Stimulated activated CD4-positive, alpha-beta T cell treated with anti-CD3 and anti-CD28 coated beads, Interleukin-15, amount 100 ng/mL, for 48 hours (primary cell): ENCODE results near the gene TBC1D9B.

ENCODE experiments used
- DNase-seq, 2 donors: peaks; one replicate each; pipeline ENCODE4 v3.0.0-alpha.2; 2020; ENCODE audit warnings: low read depth in 2 of 2

Gene TBC1D9B

GRCh38 chr5:179907556-179908324 lies at the start of gene TBC1D9B:
Gene TBC1D9B (minus strand): TSS chr5:179907897. CDS start chr5:179907821, 76 bp downstream.
- peak; percentile 21 to 44 for DNase-seq

- DNase-seq, result no peak
These were observed 47.9 kb upstream of the TBC1D9B start for GRCh38 chr5:179955630-179956029.

DNA sequence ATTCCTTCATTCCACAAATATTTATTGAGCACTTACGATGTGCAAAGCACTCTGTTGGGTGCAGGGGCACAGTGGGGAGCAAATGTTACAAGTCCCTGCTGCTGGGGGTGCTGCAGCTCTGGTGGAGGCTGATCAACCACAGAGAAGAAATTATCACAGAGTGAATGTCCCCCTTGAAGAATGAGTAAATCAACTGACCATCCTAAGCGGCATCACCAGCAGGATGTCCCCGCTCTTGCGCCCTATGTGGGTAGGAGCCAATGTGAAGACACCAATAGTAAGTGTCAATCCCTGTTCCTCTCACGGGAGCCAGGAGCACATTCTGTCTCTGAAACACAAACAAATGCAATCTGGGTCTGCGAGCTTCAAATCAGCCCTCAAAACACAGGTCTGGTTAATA lies 47.4 kb upstream of the TBC1D9B start:
- no peak for DNase-seq

DNA sequence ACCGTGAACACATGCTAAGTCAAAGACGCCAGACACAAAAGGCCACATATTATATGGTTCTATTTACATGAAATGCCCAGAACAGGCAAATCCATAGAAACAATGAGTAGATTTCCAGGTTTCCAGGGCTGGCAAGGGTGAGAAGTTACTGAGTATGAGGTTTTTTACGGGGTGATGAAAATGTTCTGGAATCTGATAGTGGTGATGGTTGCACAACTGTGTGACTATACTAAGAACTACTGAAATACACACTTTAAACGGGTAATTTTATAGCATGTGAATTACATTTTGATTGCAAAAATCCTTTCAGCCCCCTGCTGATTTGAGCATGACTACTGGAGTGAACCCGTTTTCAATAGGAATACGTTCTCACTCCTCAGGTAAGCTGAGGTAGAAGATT lies 46.7 kb upstream of the TBC1D9B start:
- DNase-seq, result no peak

DNA sequence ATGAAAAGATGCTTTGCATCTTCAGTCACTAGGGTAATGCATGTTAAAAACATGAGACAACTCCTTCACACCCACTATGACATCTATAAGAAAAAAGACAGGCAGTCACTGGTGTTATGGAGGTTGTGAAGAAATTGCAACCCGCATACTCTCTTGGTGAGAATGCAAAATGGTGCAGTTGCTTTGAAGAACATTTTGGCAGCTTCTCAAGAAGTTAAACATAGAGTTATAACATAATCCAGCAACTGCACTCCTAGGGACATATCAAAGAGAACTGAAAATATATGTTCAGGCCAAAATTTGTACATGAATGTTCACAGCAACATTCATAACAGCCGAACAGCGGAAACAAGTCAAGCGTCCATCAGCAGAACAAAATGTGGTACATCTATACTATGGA lies 46.3 kb upstream of the TBC1D9B start:
- DNase-seq, result no peak

- DNase-seq, result no peak
These were observed 29.4 kb upstream of the TBC1D9B start for GRCh38 chr5:179936976-179937681.

DNA sequence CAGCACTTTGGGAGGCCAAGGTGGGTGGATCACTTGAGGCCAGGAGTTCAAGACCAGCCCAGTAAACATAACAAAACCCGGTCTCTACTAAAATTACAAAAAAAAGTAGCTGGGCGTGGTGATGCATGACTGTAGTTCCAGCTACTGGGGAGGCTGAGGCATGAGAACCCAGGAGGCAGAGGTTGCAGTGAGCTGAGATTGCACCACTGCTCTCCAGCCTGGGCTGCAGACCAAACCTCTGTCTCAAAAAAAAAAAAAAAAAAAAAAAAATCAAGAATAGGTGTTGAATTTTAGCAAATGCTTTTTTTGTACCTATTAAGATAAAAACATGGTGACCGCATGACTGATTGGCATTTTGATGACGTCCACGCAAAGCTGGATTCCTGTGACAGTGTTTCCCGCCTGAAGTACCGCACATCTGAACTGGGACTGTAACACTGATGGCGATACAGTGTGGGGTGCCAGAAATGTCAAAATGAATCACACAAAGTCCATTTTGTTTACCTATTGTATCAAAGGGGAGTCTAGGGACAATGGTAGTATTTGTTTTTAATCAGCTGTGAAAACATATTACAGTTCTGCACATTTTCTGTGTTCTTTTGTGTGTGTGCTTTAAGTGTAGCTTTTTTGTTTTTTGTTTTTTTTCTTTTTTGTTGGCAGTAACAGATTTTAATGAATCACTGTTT lies 23.2 kb upstream of the TBC1D9B start:
- no peak for DNase-seq

DNA sequence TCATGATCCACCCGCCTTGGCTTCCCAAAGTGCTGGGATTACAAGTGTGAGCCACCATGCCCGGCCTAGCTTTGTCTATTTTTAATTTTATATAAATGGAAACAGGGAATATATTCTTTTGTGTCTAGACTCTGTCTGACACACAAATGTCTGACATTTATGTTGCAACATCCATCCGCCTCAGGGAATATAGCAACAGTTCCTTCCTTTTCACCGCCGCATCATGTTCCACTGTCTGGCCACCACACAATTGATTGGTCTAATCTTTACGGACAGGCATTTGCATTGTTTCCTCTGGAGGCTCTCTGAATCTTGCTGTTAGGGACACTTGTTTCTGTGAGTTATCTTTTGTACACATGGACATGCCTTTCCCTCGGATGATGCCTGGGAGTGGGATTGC lies 20.1 kb upstream of the TBC1D9B start:
- no peak for DNase-seq

DNA sequence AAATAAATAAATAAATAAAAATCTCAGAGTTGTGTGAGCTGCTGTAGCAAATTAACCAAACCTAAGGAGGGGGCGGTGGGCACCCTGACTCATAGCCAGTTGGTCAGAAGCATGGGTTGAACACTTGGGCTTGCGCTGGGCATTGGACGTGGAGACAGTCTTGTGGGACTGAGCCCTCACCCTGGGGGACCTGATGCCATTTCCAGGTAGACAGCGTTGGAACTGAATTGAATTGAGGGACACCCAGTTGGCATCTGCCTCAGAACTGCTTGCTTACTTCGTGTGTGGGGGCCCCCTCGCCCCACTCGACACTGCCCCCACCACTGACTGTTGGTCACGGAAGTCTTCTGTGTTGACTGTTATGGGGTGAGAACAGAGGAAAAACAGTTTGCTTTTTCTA lies 19.0 kb upstream of the TBC1D9B start:
- DNase-seq, result no peak

DNA sequence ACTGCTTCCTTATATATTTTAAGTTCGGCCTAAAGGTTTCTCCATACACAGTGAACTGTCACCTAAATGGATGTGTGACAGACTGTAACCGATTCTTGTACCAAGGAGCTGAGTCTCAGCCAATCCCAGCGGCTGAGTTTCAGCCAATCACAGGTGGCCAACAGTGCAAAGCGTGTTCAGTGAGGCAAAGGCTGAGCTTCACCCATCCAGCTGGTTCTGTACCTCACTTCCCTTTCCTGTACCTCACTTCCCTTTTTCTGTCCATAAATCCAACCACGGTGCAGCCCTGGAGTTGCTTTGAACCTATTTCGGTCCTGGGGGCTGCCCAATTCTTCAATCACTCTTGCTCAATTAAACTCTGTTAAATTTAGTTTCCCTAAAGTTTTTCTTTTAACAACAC lies 15.7 kb upstream of the TBC1D9B start:
- no peak for DNase-seq

DNA sequence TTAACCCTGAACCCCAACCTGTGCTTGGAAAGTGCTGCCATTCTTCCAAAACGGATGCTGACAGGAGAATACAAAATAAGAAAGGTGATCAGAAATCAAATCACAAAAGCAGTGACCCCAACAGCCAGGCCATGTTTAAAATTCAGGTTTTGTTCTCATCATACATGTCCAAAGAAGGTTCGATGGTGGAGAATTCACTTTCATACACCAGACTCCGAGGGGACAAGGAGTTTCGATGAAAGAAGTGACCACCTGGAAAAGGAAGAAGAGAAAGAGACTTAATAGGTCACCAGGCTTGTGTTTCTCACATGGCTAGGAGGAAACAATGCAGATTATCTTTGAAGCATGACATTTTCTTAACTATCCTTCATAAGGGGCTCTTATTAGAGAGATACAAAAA lies 12.5 kb upstream of the TBC1D9B start:
- DNase-seq, result no peak

- no peak for DNase-seq
These were observed 11.9 kb upstream of the TBC1D9B start for GRCh38 chr5:179919487-179920060.

DNA sequence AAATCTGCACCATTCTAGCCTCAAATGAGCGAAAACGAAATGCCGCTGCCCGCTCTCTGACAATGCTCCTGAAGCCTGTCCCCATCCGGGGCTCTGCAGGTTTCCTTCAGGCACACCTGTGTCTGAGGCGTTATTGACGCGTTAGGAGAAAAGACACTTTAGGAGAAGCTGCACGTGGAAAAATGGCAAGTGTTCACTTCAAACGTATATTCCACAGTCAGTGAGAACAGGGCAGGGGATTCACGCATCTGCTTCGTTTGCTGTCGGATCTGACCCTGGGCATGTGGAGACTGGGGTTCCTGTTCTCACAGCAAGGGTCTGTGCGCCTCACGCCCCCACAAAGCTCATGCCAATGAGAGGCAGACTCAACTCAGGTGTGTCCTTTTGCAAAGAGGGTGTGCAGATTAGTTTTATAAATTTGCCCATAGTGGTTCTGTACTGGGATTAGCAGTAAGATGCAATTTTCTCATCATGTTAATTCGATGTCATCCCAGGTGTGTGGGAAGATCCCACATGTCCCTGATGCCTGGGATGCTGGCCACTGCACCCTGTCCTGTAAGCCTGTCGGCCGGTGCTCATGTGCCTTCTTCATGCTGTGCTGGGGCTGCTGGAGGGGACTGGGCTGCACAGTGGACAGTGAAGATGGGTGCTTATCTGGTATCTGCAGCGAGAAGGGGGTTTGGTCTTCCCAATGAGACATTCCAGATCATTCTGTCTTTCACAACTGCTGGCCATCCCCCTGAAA lies 11.2 kb upstream of the TBC1D9B start:
- no peak for DNase-seq

GRCh38 chr5:179916523-179916922 lies 8.8 kb upstream of the TBC1D9B start:
- DNase-seq, result no peak

DNA sequence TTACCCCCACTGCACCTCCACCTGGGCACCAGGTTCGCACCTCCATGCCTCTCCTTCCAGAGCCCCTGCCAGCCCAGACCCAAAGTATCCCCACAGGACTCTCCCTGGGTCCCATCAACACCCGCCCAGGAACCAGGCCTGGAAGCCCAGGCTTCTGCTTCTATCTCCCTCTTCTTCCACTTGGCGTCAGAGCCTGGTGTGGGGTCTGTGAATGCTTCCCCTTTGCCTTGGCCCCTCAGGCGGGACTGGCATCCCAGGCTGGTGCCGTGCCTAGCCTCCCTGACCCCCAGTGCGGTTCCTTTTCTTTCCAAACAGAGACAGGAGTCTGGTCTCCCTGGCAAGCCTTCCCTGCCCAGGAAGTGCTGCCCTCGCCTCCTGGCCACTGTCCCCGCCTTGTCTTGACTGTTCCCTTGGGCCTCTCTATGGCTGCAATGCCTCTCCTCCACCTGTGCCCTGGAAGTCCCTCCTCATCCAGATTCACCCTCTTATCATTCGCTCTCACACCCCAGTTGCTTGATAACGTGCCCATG lies 7.8 kb upstream of the TBC1D9B start:
- no peak for DNase-seq

DNA sequence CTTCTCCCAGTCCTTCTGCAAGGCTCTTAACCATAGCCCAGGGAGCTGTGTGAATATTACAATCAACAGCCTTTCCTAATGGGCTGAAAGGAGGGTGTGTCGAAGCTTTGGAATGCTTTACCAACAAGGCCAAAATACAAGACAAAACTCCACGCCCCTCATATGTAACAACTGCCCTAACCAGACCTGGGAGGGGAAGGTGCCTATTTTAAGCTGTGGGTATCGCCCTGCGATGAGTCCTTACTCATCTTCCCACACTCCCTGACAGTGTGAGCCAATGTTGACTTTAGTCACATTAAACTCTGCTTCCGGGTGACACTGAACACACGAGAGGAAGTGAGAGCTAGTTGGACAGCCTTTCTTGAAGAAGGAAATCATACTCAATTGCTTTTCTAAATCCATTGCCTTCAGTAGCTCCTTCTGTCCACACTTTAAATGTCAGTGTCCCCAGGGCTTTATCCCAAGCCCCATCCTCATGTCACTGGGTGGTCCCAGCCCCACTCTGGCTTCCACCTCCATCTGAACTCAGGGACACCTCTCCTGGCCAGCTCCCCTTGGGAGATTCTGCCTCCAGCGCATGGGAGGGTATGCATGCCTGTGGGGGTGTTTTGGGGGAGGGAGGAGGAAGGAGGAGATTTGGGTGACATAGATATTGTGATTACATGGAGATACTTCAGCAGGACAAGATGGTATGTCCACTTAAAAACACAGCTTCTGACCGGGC lies 6.5 kb upstream of the TBC1D9B start:
- no peak for DNase-seq

- no peak for DNase-seq
These were observed 5.8 kb upstream of the TBC1D9B start for GRCh38 chr5:179913461-179913860.

DNA sequence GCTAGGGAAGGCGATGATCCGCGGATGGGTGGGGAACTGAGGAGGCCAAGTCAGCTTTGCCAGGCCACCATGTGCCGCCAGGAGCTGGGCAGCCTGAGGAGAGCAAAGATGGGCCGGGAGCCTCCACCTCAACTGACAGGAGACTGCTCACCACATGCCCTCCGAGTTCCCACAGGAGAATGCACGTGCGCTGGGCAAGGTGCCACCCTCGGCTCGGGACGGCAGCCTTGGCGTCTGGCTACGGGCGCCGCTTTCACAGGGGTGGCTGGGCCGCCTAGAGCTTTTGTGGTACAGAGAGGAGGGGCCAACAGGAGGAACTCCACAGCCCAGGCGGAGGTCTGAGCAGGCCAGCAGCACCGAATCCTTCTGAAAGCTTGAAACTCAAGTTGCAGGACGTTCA lies 5.3 kb upstream of the TBC1D9B start:
- DNase-seq, result no peak

GRCh38 chr5:179912386-179912785 lies 4.7 kb upstream of the TBC1D9B start:
- no peak for DNase-seq

DNA sequence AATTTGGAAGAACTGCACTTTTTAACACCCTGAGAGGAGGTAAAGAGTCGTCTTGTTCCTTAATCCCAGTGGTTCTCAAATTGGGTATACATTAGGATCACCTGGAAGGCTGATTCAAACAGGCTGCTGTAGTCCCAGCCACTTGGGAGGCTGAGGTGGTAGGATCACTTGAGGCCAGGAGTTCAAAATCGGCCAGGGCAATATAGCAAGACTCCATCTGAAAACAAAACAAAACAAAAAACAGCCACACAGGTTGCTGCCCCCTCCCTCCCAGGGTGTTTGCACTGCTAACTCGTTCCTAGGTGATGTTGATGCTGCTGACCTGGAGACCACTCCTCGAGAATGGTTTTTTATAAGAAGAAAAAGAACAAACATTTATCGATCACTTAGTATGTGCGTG lies 1.5 kb upstream of the TBC1D9B start:
- DNase-seq, result no peak

- no peak for DNase-seq
These were observed 831 bp upstream of the TBC1D9B start for GRCh38 chr5:179908528-179908927.
